Measurements from ENCODE around the gene COX8A. TPM values are rescaled to one million over a fixed set of nuclear protein-coding genes. Genes with fewer than 3 reads are reported as not detected.

COX8A gene
- total and polyA plus RNA-seq, 9 donors, result 229 to 408 (median 276) TPM

DNA sequence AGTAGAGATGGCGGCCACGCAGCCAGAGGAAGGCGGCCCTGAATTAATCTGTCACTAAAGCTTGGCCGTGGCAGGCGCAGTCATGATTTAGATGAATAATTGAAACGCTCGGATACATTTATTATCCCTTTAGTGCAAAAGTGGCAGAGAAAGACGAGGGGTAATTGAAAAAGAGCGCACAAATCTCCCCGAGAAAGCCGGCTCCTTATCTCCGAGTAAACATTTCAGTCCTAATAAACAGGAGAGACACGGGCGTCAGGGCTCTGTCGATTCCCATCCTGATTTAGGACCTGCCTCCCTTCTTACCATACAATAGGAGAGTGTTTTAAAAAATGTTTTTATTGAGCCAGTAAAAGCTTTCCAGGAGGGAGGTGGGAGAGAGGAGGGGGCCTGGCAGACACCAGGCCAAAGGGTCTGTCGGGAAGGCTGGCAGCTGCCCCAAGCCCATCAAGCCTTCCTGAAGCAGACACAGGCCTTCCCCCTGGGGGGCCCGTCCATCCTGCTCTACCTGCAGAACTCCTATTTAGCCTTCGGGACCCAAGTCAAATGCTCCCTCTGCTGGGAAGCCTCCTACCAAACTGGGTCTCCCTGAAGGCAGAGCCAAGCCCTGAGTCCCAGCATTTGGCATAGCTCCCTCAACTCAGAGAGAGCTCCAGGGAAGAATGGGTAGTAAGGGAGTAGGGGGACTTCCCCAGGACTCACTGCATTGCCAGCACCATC, 34.7 kb downstream of the COX8A start:
- Histone ChIP-seq H3K4me1 (ENCODE audit: control insufficient read depth, insufficient read depth, low read length) (peaks cover 35% of the 10 kb centered on the region), H3K27me3 (ENCODE audit: control insufficient read depth, insufficient read depth, low read length) (peaks cover 15% of the 10 kb centered on the region), H3K9me3 (replicated peaks; ENCODE audit: control insufficient read depth, low read depth, low read length) (no peaks in the 10 kb centered on the region), H3K36me3 (ENCODE audit: control insufficient read depth, insufficient read depth, low read length) (no peaks in the 10 kb centered on the region), H3K27ac (ENCODE audit: low read length) (no peak overlapping the region), H3K4me3 (ENCODE audit: low read length) (no peak overlapping the region)
- 83% methylated on average over 9 of the region's 18 CpGs for WGBS (ENCODE audit: insufficient coverage)
- DNase-seq, result no peak

GRCh38 chr11:64009710-64010109, 35.3 kb downstream of the COX8A start:
- Histone ChIP-seq H3K4me3 (ENCODE audit: low read length) (no peak overlapping the region), H3K36me3 (ENCODE audit: control insufficient read depth, insufficient read depth, low read length) (no peaks in the 10 kb centered on the region), H3K4me1 (ENCODE audit: control insufficient read depth, insufficient read depth, low read length) (peaks cover 30% of the 10 kb centered on the region), H3K27me3 (ENCODE audit: control insufficient read depth, insufficient read depth, low read length) (peaks cover 15% of the 10 kb centered on the region), H3K27ac (ENCODE audit: low read length) (no peak overlapping the region), H3K9me3 (replicated peaks; ENCODE audit: control insufficient read depth, low read depth, low read length) (no peaks in the 10 kb centered on the region)
- 93% methylated on average over 8 of the region's 8 CpGs for WGBS (ENCODE audit: insufficient coverage)
- no peak for DNase-seq

- H3K9me3 ChIP-seq (replicated peaks; ENCODE audit: control insufficient read depth, low read depth, low read length), result no peaks in the 10 kb centered on the region
- no peak overlapping the region for H3K27ac ChIP-seq (ENCODE audit: low read length)
- peaks cover 29% of the 10 kb centered on the region for H3K4me1 ChIP-seq (ENCODE audit: control insufficient read depth, insufficient read depth, low read length)
- no peaks in the 10 kb centered on the region for H3K36me3 ChIP-seq (ENCODE audit: control insufficient read depth, insufficient read depth, low read length)
- peaks cover 13% of the 10 kb centered on the region for H3K27me3 ChIP-seq (ENCODE audit: control insufficient read depth, insufficient read depth, low read length)
- WGBS (ENCODE audit: insufficient coverage), result 92% methylated on average over 2 of the region's 2 CpGs
- H3K4me3 ChIP-seq (ENCODE audit: low read length), result no peak overlapping the region
- no peak for DNase-seq
Measured at GRCh38 chr11:64010783-64011182, 36.4 kb downstream of the COX8A start.

- H3K4me3 ChIP-seq (ENCODE audit: low read length), result no peak overlapping the region
- peaks cover 13% of the 10 kb centered on the region for H3K27me3 ChIP-seq (ENCODE audit: control insufficient read depth, insufficient read depth, low read length)
- 86% methylated on average over 8 of the region's 8 CpGs for WGBS (ENCODE audit: insufficient coverage)
- peaks cover 23% of the 10 kb centered on the region for H3K4me1 ChIP-seq (ENCODE audit: control insufficient read depth, insufficient read depth, low read length)
- no peaks in the 10 kb centered on the region for H3K9me3 ChIP-seq (replicated peaks; ENCODE audit: control insufficient read depth, low read depth, low read length)
- H3K27ac ChIP-seq (ENCODE audit: low read length), result no peak overlapping the region
- no peak for DNase-seq
- H3K36me3 ChIP-seq (ENCODE audit: control insufficient read depth, insufficient read depth, low read length), result no peaks in the 10 kb centered on the region
Measured at GRCh38 chr11:64011371-64011770, 37.0 kb downstream of the COX8A start.

GRCh38 chr11:64013141-64013896, 38.9 kb downstream of the COX8A start:
- Histone ChIP-seq H3K36me3 (ENCODE audit: control insufficient read depth, insufficient read depth, low read length) (no peaks in the 10 kb centered on the region), H3K27ac (ENCODE audit: low read length) (no peak overlapping the region), H3K9me3 (replicated peaks; ENCODE audit: control insufficient read depth, low read depth, low read length) (no peaks in the 10 kb centered on the region), H3K4me3 (ENCODE audit: low read length) (no peak overlapping the region), H3K27me3 (ENCODE audit: control insufficient read depth, insufficient read depth, low read length) (no peaks in the 10 kb centered on the region), H3K4me1 (ENCODE audit: control insufficient read depth, insufficient read depth, low read length) (peaks cover 15% of the 10 kb centered on the region)
- 86% methylated on average over 16 of the region's 16 CpGs for WGBS (ENCODE audit: insufficient coverage)
- DNase-seq, result no peak

GRCh38 chr11:64014356-64014755, 39.9 kb downstream of the COX8A start:
- no peaks in the 10 kb centered on the region for H3K9me3 ChIP-seq (replicated peaks; ENCODE audit: control insufficient read depth, low read depth, low read length)
- 64% methylated on average over 10 of the region's 11 CpGs for WGBS (ENCODE audit: insufficient coverage)
- H3K27me3 ChIP-seq (ENCODE audit: control insufficient read depth, insufficient read depth, low read length), result no peaks in the 10 kb centered on the region
- H3K27ac ChIP-seq (ENCODE audit: low read length), result no peak overlapping the region
- no peak overlapping the region for H3K4me3 ChIP-seq (ENCODE audit: low read length)
- peaks cover 22% of the 10 kb centered on the region for H3K4me1 ChIP-seq (ENCODE audit: control insufficient read depth, insufficient read depth, low read length)
- no peak for DNase-seq
- no peaks in the 10 kb centered on the region for H3K36me3 ChIP-seq (ENCODE audit: control insufficient read depth, insufficient read depth, low read length)

DNA sequence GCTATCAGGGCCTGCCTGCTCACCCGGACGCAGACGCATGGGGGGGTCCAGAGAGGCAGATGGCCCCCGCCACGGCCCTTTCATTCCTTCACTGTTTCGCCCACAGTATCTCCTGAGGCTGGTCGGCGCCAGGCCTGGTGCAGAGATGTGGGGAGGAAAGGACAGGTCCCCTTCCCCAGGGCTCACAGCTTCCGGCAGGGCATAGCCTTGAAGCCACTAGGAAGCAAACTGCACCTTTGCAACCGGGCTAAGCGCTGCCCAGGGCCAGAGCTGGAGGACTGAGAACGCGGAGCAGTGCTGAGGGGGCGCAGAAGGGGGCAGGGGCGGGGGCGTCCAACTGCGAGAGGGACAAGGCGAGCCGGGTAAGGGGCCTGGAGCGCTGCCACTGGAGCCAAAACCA, 41.1 kb downstream of the COX8A start:
- Histone ChIP-seq H3K27ac (ENCODE audit: low read length) (no peak overlapping the region), H3K27me3 (ENCODE audit: control insufficient read depth, insufficient read depth, low read length) (no peaks in the 10 kb centered on the region), H3K36me3 (ENCODE audit: control insufficient read depth, insufficient read depth, low read length) (no peaks in the 10 kb centered on the region), H3K4me1 (ENCODE audit: control insufficient read depth, insufficient read depth, low read length) (peaks cover 25% of the 10 kb centered on the region), H3K9me3 (replicated peaks; ENCODE audit: control insufficient read depth, low read depth, low read length) (no peaks in the 10 kb centered on the region), H3K4me3 (ENCODE audit: low read length) (no peak overlapping the region)
- no peak for DNase-seq
- 65% methylated on average over 14 of the region's 20 CpGs for WGBS (ENCODE audit: insufficient coverage)

GRCh38 chr11:64015935-64016845, 41.8 kb downstream of the COX8A start:
- Histone ChIP-seq H3K36me3 (ENCODE audit: control insufficient read depth, insufficient read depth, low read length) (no peaks in the 10 kb centered on the region), H3K4me3 (ENCODE audit: low read length) (no peak overlapping the region), H3K27ac (ENCODE audit: low read length) (no peak overlapping the region), H3K9me3 (replicated peaks; ENCODE audit: control insufficient read depth, low read depth, low read length) (no peaks in the 10 kb centered on the region), H3K4me1 (ENCODE audit: control insufficient read depth, insufficient read depth, low read length) (peaks cover 27% of the 10 kb centered on the region), H3K27me3 (ENCODE audit: control insufficient read depth, insufficient read depth, low read length) (no peaks in the 10 kb centered on the region)
- 75% methylated on average over 34 of the region's 35 CpGs for WGBS (ENCODE audit: insufficient coverage)
- DNase-seq, result no peak

- Histone ChIP-seq H3K27ac (ENCODE audit: low read length) (no peak overlapping the region), H3K27me3 (ENCODE audit: control insufficient read depth, insufficient read depth, low read length) (no peaks in the 10 kb centered on the region), H3K4me1 (ENCODE audit: control insufficient read depth, insufficient read depth, low read length) (peaks cover 41% of the 10 kb centered on the region), H3K36me3 (ENCODE audit: control insufficient read depth, insufficient read depth, low read length) (no peaks in the 10 kb centered on the region), H3K9me3 (replicated peaks; ENCODE audit: control insufficient read depth, low read depth, low read length) (no peaks in the 10 kb centered on the region), H3K4me3 (ENCODE audit: low read length) (no peak overlapping the region)
- 75% methylated on average over 7 of the region's 7 CpGs for WGBS (ENCODE audit: insufficient coverage)
- no peak for DNase-seq
Measured at GRCh38 chr11:64017945-64018224, 43.5 kb downstream of the COX8A start.

- WGBS (ENCODE audit: insufficient coverage), result 59% methylated on average over 7 of the region's 8 CpGs
- peaks cover 42% of the 10 kb centered on the region for H3K4me1 ChIP-seq (ENCODE audit: control insufficient read depth, insufficient read depth, low read length)
- H3K27me3 ChIP-seq (ENCODE audit: control insufficient read depth, insufficient read depth, low read length), result no peaks in the 10 kb centered on the region
- H3K27ac ChIP-seq (ENCODE audit: low read length), result no peak overlapping the region
- no peak for DNase-seq
- no peaks in the 10 kb centered on the region for H3K36me3 ChIP-seq (ENCODE audit: control insufficient read depth, insufficient read depth, low read length)
- no peaks in the 10 kb centered on the region for H3K9me3 ChIP-seq (replicated peaks; ENCODE audit: control insufficient read depth, low read depth, low read length)
- H3K4me3 ChIP-seq (ENCODE audit: low read length), result no peak overlapping the region
Measured at GRCh38 chr11:64018310-64018709, 43.9 kb downstream of the COX8A start.
